SK-N-SH (cell line): Measurements from ENCODE around the gene ERP29. TPM values are rescaled to one million over a fixed set of nuclear protein-coding genes. Genes with fewer than 3 reads are reported as not detected.

Experiments
- CTCF ChIA-PET: fragments of 300-600, 350-600 bp; formaldehyde crosslinking; extraction: SDS; loops from one replicate; lab custom pipeline; 2021; lab: Yijun Ruan, JAX
- POLR2A ChIA-PET: fragments of 350-600 bp; sonication (Branson Sonifier 250); formaldehyde crosslinking; extraction: SDS; loops from one replicate; lab custom pipeline; 2020; ENCODE audit warnings: antibody characterized with exemption, inconsistent platforms; lab: Yijun Ruan, JAX
- DNase-seq: peaks from one replicate; pipeline ENCODE4 v3.0.0; 2012
- H2AFZ ChIP-seq: fragments of 200-600 bp; sonication (generic); 2 replicates; pipeline ENCODE4 v1.8.1; 2016; ENCODE audit warnings: antibody characterized with exemption, mild to moderate bottlenecking, low read depth
- H3F3A ChIP-seq: fragments of 200-600 bp; sonication (generic); replicated peaks from 2 replicates; pipeline ENCODE3; 2016; ENCODE audit warnings: antibody characterized with exemption, mild to moderate bottlenecking; ENCODE audit not compliant: insufficient read depth
- H3K27ac ChIP-seq, 2 experiments: fragments of 200-500 bp in 1 of 2; fragments of 200-600 bp in 1 of 2; sonication (Bioruptor generic) in 1 of 2; sonication (generic), shearing (Covaris generic) in 1 of 2; 2 replicates each; pipeline versions ENCODE4 v1.5.1 to v1.6.1; 2014 to 2016; ENCODE audit warnings: low read depth in 2 of 2, inconsistent platforms in 1 of 2, low read length in 1 of 2, mild to moderate bottlenecking in 1 of 2, mixed read lengths in 1 of 2
- H3K27me3 ChIP-seq: fragments of 200-600 bp; sonication (generic), shearing (Covaris generic); 2 replicates; pipeline ENCODE4 v1.6.1; 2016; ENCODE audit warnings: mixed run types; ENCODE audit not compliant: insufficient read depth
- H3K36me3 ChIP-seq, 2 experiments: fragments of 200-500 bp in 1 of 2; fragments of 200-600 bp in 1 of 2; sonication (Bioruptor generic) in 1 of 2; sonication (generic) in 1 of 2; replicated peaks in 1 of 2; 2 replicates each; pipeline versions ENCODE3 to v1.5.1; 2014 to 2016; ENCODE audit warnings: low read length in 1 of 2, mild to moderate bottlenecking in 1 of 2; ENCODE audit not compliant: insufficient read depth in 2 of 2, control insufficient read depth in 1 of 2
- H3K4me1 ChIP-seq, 2 experiments: fragments of 200-500 bp in 1 of 2; fragments of 200-600 bp in 1 of 2; sonication (Bioruptor generic) in 1 of 2; sonication (generic), shearing (Covaris generic) in 1 of 2; 2 replicates each; pipeline versions ENCODE4 v1.5.1 to v1.6.1; 2014 to 2016; ENCODE audit warnings: low read depth in 1 of 2, low read length in 1 of 2, mixed run types in 1 of 2; ENCODE audit not compliant: insufficient read depth in 2 of 2, control insufficient read depth in 1 of 2
- H3K4me2 ChIP-seq: fragments of 200-600 bp; sonication (generic), shearing (Covaris generic); 2 replicates; pipeline ENCODE4 v1.6.1; 2017; ENCODE audit warnings: mixed run types
- H3K4me3 ChIP-seq, 2 experiments: fragments of 200-500 bp in 1 of 2; fragments of 200-600 bp in 1 of 2; sonication (Bioruptor generic) in 1 of 2; sonication (generic), shearing (Covaris generic) in 1 of 2; 2 replicates each; pipeline versions ENCODE4 v1.5.1 to v1.8.1; 2014 to 2016; ENCODE audit warnings: low read depth in 2 of 2, inconsistent platforms in 1 of 2, low read length in 1 of 2, mild to moderate bottlenecking in 1 of 2, mixed read lengths in 1 of 2, moderate library complexity in 1 of 2
- H3K79me2 ChIP-seq: fragments of 200-600 bp; sonication (generic); 2 replicates; pipeline ENCODE4 v1.8.1; 2017; ENCODE audit warnings: mild to moderate bottlenecking; ENCODE audit not compliant: insufficient read depth
- H3K9ac ChIP-seq: fragments of 200-600 bp; sonication (generic); 2 replicates; pipeline ENCODE4 v1.6.1; 2017; ENCODE audit warnings: mixed run types
- H3K9me2 ChIP-seq: fragments of 200-600 bp; sonication (generic); 2 replicates; pipeline ENCODE4 v1.6.1; 2017; ENCODE audit warnings: mixed run types
- H3K9me3 ChIP-seq: fragments of 200-600 bp; sonication (generic); 2 replicates; pipeline ENCODE4 v1.6.1; 2017; ENCODE audit warnings: mixed run types, mild to moderate bottlenecking, moderate library complexity
- H4K20me1 ChIP-seq: fragments of 200-600 bp; sonication (generic); 2 replicates; pipeline ENCODE4 v1.6.1; 2017; ENCODE audit warnings: mild to moderate bottlenecking, mixed run types; ENCODE audit not compliant: insufficient read depth
- CHD2 ChIP-seq: fragments of 150-350 bp; IDR thresholded peaks from 2 replicates; pipeline ENCODE4 v1.6.1; 2018; ENCODE audit warnings: low read length; ENCODE audit not compliant: partially characterized antibody
- CTCF ChIP-seq: fragments of 200-600 bp; sonication (generic); IDR thresholded peaks from 2 replicates; pipeline ENCODE4 v1.6.1; 2017; ENCODE audit warnings: antibody characterized with exemption, mild to moderate bottlenecking, moderate library complexity
- ELF1 ChIP-seq: IDR thresholded peaks from 2 replicates; pipeline ENCODE4 v1.4.0; 2012
- EP300 ChIP-seq, 2 experiments: IDR thresholded peaks; 2 replicates each; pipeline versions ENCODE4 v1.4.0 to v1.6.1; 2012; ENCODE audit warnings: borderline replicate concordance in 1 of 2, low read depth in 1 of 2, low read length in 1 of 2
- FOSL2 ChIP-seq: IDR thresholded peaks from 2 replicates; pipeline ENCODE4 v1.4.0; 2012; ENCODE audit warnings: low read depth, mild to moderate bottlenecking, moderate library complexity, borderline replicate concordance
- FOXJ3 ChIP-seq: sonication (generic); formaldehyde crosslinking; IDR thresholded peaks from 2 replicates; pipeline ENCODE4 v1.5.1; 2020; ENCODE audit warnings: mild to moderate bottlenecking, missing genetic modification reagents
- FOXM1 ChIP-seq: IDR thresholded peaks from 2 replicates; pipeline ENCODE4 v1.4.0; 2012; ENCODE audit warnings: low read depth, mild to moderate bottlenecking
- GABPA ChIP-seq: IDR thresholded peaks from 2 replicates; pipeline ENCODE4 v1.4.0; 2012; ENCODE audit warnings: low read depth, mild to moderate bottlenecking
- GATA2 ChIP-seq: sonication (generic); formaldehyde crosslinking; IDR thresholded peaks from 2 replicates; pipeline ENCODE4 v1.5.0; 2020; ENCODE audit warnings: mild to moderate bottlenecking, missing genetic modification reagents
- IRF3 ChIP-seq: fragments of 150-350 bp; IDR thresholded peaks from 2 replicates; pipeline ENCODE4 v1.6.1; 2016; ENCODE audit warnings: mild to moderate bottlenecking, low read depth, low read length
- JUND ChIP-seq: IDR thresholded peaks from 2 replicates; pipeline ENCODE4 v1.4.0; 2012
- MEF2A ChIP-seq: IDR thresholded peaks from 2 replicates; pipeline ENCODE4 v1.4.0; 2012; ENCODE audit warnings: low read depth, borderline replicate concordance
- NFIC ChIP-seq: IDR thresholded peaks from 2 replicates; pipeline ENCODE4 v1.4.0; 2012; ENCODE audit warnings: borderline replicate concordance
- NRF1 ChIP-seq: IDR thresholded peaks from 2 replicates; pipeline ENCODE4 v1.6.1; 2012; ENCODE audit warnings: low read depth, mild to moderate bottlenecking, low read length
- POLR2AphosphoS5 ChIP-seq: IDR thresholded peaks from 2 replicates; pipeline ENCODE4 v1.6.1; 2012; ENCODE audit warnings: low read depth, low read length
- RXRA ChIP-seq: IDR thresholded peaks from 2 replicates; pipeline ENCODE4 v1.4.0; 2012; ENCODE audit warnings: low read depth, mild to moderate bottlenecking, borderline replicate concordance
- TAF1 ChIP-seq: IDR thresholded peaks from 2 replicates; pipeline ENCODE4 v1.6.1; 2012; ENCODE audit warnings: low read depth, mild to moderate bottlenecking, low read length, moderate library complexity, borderline replicate concordance
- TCF12 ChIP-seq: IDR thresholded peaks from 2 replicates; pipeline ENCODE4 v1.4.0; 2012
- TEAD4 ChIP-seq: IDR thresholded peaks from 2 replicates; pipeline ENCODE4 v1.4.0; 2012; ENCODE audit warnings: mild to moderate bottlenecking, borderline replicate concordance; ENCODE audit not compliant: insufficient read depth
- USF1 ChIP-seq: IDR thresholded peaks from 2 replicates; pipeline ENCODE4 v1.4.0; 2012; ENCODE audit warnings: low read depth, borderline replicate concordance
- USF2 ChIP-seq: fragments of 150-350 bp; IDR thresholded peaks from 2 replicates; pipeline ENCODE4 v1.6.1; 2017; ENCODE audit warnings: antibody characterized with exemption, low read length, low read depth, borderline replicate concordance
- YY1 ChIP-seq: IDR thresholded peaks from 2 replicates; pipeline ENCODE4 v1.4.0; 2012; ENCODE audit warnings: low read depth, mild to moderate bottlenecking
- WGBS: methylation state at CpG from one replicate; pipeline ENCODE4 v1.1.6; 2017; ENCODE audit warnings: low lambda C conversion rate; 5-methylcytosine and 5-hydroxymethylcytosine counted together
- polyA plus RNA-seq, 3 experiments: library from polyadenylated mRNA; depleted of rRNA; stranded (reverse); fragments of >200 nt; gene quantifications; 2 replicates each; pipeline ENCODE4 v1.2.3, GENCODE V29; 2012

ERP29 gene
- polyA plus RNA-seq, 1 of the 3 experiments (the other 2 are of a cell fraction) = 177 TPM

GRCh38 chr12:111978545-111978944 lies 34.7 kb upstream of the ERP29 start:
- H3K9me3 ChIP-seq = no peaks in the 10 kb centered on the region
- H3K4me1 ChIP-seq = no peaks in the 10 kb centered on the region; a peak in 1 of 4 replicates
- POLR2A ChIA-PET = no interaction called here
- peaks cover 0 to 7% of the 10 kb centered on the region in 2 experiments for H3K36me3 ChIP-seq
- H4K20me1 ChIP-seq = no peaks in the 10 kb centered on the region
- H2AFZ ChIP-seq = no peak overlapping the region
- TF ChIP-seq JUND (no peak), ELF1 (no peak), NRF1 (no peak), EP300 (IDR thresholded peaks at IDR 0.05; ENCODE audit: borderline replicate concordance in 1 of 2, low read depth in 1 of 2, low read length in 1 of 2) (no peak), NFIC (no peak), YY1 (no peak)
- H3K79me2 ChIP-seq = no peaks in the 10 kb centered on the region
- peaks cover 7% of the 10 kb centered on the region for H3F3A ChIP-seq
- CTCF ChIA-PET = no interaction called here
- no peak overlapping the region for H3K4me3 ChIP-seq
- no peak overlapping the region for H3K27ac ChIP-seq
- no peak overlapping the region for H3K4me2 ChIP-seq
- no peaks in the 10 kb centered on the region for H3K9me2 ChIP-seq
- no peaks in the 10 kb centered on the region for H3K27me3 ChIP-seq
- DNase-seq = no peak
- no peak overlapping the region for H3K9ac ChIP-seq

- WGBS = 89% methylated on average over 5 of the region's 5 CpGs
- no peak overlapping the region for H3K27ac ChIP-seq
- H3K4me2 ChIP-seq = no peak overlapping the region
- no peaks in the 10 kb centered on the region; a peak in 1 of 4 replicates for H3K4me1 ChIP-seq
- H3K4me3 ChIP-seq = no peak overlapping the region
- no peaks in the 10 kb centered on the region for H3K9me2 ChIP-seq
- H3K79me2 ChIP-seq = no peaks in the 10 kb centered on the region
- H3K9me3 ChIP-seq = no peaks in the 10 kb centered on the region
- no peak overlapping the region for H2AFZ ChIP-seq
- peaks cover 7% of the 10 kb centered on the region for H3F3A ChIP-seq
- H3K27me3 ChIP-seq = no peaks in the 10 kb centered on the region
- DNase-seq = no peak
- no peak overlapping the region for H3K9ac ChIP-seq
- CTCF ChIA-PET = no interaction called here
- H3K36me3 ChIP-seq = peaks cover 0 to 7% of the 10 kb centered on the region in 2 experiments
- POLR2A ChIA-PET = no interaction called here
- H4K20me1 ChIP-seq = no peaks in the 10 kb centered on the region
- TF ChIP-seq FOXJ3 (CRISPR knock-in tag) = no peak
- no peak for TF ChIP-seq TCF12
- TF ChIP-seq CTCF = no peak
- TF ChIP-seq JUND = no peak
- no peak for TF ChIP-seq USF2
- TF ChIP-seq GABPA = no peak
- no peak for TF ChIP-seq FOXM1
- TF ChIP-seq FOSL2 = no peak
- TF ChIP-seq CHD2 = no peak
- no peak for TF ChIP-seq TEAD4
- TF ChIP-seq POLR2AphosphoS5 = no peak
- TF ChIP-seq GATA2 (CRISPR knock-in tag) = no peak
- TF ChIP-seq TAF1 = no peak
- TF ChIP-seq USF1 = no peak
- no peak for TF ChIP-seq MEF2A
- TF ChIP-seq ELF1 = no peak
- no peak for TF ChIP-seq RXRA
- no peak for TF ChIP-seq IRF3
- TF ChIP-seq NRF1 = no peak
These were observed 32.6 kb upstream of the ERP29 start for GRCh38 chr12:111980598-111980997.
